ENCODE measurements around the gene FIZ1.
"Not testable (repeated sequence)": the region's sequence is repeated elsewhere in the genome, so short reads cannot be mapped to it uniquely, and the experiment has no call there.

FIZ1 gene

DNA sequence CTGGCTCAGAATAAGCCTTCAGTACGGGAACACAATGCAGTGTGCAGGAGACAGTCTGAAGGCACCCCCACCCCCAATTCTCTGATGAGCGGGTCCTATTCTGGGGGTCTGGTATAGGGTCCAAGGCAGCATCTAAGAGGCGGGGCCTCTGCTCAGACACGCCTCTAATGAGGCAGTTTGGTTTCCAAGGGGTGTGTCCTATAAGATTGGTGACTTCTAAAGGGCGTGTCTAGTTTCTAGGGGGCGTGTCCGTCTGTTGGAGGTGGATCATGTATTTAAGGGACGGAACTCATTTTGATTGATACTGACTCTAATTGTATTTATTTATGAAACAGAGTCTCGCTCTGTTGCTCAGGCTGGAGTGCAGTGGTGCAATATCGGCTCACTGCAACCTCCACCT, 8.7 kb downstream of the FIZ1 start:
- no peak overlapping the region for H3K4me3 ChIP-seq (ENCODE audit: control insufficient read depth, low read depth, low read length)
- DNase-seq (ENCODE audit: low read depth), result no peak
- TF ChIP-seq, protein P1, sequence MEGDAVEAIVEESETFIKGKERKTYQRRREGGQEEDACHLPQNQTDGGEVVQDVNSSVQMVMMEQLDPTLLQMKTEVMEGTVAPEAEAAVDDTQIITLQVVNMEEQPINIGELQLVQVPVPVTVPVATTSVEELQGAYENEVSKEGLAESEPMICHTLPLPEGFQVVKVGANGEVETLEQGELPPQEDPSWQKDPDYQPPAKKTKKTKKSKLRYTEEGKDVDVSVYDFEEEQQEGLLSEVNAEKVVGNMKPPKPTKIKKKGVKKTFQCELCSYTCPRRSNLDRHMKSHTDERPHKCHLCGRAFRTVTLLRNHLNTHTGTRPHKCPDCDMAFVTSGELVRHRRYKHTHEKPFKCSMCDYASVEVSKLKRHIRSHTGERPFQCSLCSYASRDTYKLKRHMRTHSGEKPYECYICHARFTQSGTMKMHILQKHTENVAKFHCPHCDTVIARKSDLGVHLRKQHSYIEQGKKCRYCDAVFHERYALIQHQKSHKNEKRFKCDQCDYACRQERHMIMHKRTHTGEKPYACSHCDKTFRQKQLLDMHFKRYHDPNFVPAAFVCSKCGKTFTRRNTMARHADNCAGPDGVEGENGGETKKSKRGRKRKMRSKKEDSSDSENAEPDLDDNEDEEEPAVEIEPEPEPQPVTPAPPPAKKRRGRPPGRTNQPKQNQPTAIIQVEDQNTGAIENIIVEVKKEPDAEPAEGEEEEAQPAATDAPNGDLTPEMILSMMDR (conservative IDR thresholded peaks at IDR 0.05; ENCODE audit: control insufficient read depth, insufficient read depth, low read depth, low read length), result no peak

DNA sequence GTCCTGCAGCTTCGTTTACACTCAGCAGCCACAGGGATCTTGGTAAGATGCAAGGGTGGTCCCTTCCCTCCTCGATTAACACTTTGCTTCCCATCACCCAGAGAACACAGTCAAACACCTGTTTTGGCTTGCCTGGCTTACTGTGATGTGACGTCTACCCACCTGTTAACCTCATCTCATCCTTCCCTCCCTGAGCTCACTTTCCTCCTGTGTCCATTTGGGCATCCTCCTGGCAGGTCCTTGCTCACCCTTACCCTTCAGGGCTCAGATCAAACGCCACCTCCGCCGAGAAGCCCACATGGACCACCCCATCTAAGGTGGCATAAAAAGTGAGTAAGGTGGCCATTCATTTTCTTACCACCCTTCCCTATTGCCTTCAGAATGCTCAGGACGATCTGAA, 9.2 kb downstream of the FIZ1 start:
- no peak overlapping the region for H3K4me3 ChIP-seq (ENCODE audit: control insufficient read depth, low read depth, low read length)
- TF ChIP-seq, protein P1 (conservative IDR thresholded peaks at IDR 0.05; ENCODE audit: control insufficient read depth, insufficient read depth, low read depth, low read length), result no peak
- no peak for DNase-seq (ENCODE audit: low read depth)

DNA sequence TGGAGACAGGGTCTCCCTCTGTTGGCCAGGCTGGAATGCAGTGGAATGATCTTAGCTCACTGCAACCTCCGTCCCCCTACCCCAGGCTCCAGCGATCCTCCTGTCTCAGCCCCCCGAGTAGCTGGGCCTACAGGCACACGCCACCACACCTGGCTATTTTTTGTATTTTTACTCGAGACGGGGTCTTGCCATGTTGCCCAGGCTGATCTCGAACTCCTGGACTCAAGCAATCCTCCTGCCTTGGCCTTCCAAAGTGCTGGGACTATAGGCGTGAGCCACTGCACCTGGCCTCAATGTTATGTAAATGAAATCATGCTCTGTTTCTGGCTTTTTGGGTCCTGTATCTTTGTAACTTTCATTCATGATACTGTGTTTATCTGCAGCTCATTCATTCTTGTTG, 10.6 kb downstream of the FIZ1 start:
- no peak for DNase-seq (ENCODE audit: low read depth)
- TF ChIP-seq, protein P1 (conservative IDR thresholded peaks at IDR 0.05; ENCODE audit: control insufficient read depth, insufficient read depth, low read depth, low read length), result no peak
- no peak overlapping the region for H3K4me3 ChIP-seq (ENCODE audit: control insufficient read depth, low read depth, low read length)

DNA sequence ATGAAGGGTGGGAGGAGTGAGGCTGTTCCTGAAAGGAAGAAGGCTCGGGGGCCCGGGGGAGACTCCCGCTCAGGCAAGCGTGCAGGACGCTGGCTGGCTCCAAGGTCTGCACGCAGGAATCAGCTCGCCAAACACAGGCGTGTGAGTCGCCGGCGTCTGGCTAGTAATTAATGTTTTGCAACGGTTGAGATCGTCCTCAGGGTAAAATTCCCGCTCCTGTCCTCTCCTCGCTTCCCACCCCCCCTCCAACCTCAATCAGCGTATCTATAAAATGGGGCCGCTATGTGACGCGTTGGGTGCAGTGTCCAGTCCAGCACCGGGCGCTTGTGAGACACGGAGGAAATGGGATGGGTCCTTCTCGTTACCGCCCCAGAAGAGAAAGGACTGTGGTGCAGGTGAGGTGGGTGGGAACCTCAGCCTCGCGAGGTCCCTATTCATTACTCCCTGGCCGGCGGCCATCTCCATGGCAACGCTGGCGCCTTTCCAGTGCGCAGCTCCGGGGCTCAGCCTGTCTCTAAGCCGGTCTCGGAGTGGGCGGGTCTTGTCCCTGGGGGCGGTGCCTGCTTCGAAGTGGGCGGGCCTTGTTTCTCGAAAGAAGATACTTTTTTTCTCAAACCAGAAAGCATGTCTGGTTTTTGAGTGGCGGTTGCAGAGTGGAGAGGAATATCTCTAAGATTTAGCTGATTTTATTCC, 12.2 kb downstream of the FIZ1 start:
- TF ChIP-seq, protein P1 (conservative IDR thresholded peaks at IDR 0.05; ENCODE audit: control insufficient read depth, insufficient read depth, low read depth, low read length), result no peak
- H3K4me3 ChIP-seq (ENCODE audit: control insufficient read depth, low read depth, low read length), result peak overlapping the region; percentile 43
- peak; percentile 86 for DNase-seq (ENCODE audit: low read depth)

DNA sequence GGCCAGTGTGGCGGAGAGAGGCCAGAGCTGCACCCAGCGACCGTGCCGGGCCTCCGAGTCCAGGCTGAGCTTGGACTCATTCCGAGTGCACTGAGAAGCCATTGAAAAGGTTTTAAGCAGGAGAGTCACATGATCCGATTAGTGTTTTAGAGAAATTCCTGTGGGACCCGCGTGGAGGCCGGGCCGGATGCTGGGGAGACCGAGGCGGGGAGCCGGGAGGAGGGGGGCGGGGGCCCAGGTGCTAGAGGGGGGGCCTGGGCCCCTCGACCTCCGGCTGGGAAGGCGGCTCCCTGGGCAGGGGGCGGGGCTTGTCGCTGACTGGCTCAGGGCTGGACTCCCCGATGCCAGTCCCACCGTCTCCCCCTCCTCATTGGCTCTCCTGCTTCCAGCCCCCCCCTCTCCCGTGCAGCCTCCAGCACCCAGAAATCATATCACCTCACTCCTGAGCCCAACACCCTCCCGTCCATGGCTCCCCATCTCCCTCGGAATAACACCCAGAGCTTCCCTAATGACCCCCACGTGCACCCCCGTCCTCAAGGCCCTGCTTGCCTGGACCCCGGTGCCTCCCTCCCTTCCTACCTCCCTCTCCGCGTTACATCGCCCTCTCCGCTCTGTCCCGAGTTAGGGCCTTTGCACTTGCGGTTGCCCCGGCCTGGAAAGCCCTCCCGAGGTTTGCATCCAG, 13.5 kb downstream of the FIZ1 start:
- peak; percentile 52 for DNase-seq (ENCODE audit: low read depth)
- TF ChIP-seq, protein P1 (conservative IDR thresholded peaks at IDR 0.05; ENCODE audit: control insufficient read depth, insufficient read depth, low read depth, low read length), result no peak
- H3K4me3 ChIP-seq (ENCODE audit: control insufficient read depth, low read depth, low read length), result peak overlapping the region; percentile 31

DNA sequence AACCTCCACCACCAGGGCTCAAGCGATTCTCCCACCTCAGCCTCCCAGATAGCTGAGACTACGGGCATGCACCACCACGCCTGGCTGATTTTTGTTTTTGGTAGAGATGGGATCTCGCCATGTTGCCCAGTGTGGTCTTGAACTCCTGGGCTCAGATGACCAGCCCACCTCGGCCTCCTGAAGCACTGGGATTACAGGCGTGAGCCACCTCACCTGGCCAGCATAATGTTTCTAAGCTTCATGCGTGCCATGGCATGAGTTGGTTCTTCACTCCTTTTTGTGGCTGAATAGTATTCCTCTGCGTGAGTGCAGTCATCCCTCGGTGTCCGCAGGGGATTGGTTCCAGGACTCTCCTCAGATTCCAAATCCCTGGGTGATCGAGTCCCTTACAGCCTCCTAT, 14.4 kb downstream of the FIZ1 start:
- no peak overlapping the region for H3K4me3 ChIP-seq (ENCODE audit: control insufficient read depth, low read depth, low read length)
- DNase-seq (ENCODE audit: low read depth), result no peak
- TF ChIP-seq, protein P1 (conservative IDR thresholded peaks at IDR 0.05; ENCODE audit: control insufficient read depth, insufficient read depth, low read depth, low read length), result no peak

DNA sequence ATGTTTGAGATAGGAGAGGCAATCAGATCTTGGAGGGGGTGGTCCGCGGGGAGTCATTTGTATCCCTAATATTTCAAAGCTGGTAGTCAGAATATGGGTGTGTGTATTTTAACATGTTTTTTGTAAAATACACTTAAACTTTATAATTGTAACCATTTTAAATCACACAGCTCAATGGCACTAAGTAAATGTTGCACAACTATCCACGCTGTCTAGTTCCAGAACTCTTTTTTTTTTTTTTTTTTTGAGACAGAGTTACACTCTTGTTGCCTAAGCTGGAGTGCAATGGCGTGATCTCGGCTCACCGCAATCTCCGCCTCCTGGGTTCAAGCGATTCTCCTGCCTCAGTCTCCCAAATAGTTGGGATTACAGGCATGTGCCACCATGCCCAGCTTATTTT, 15.4 kb downstream of the FIZ1 start:
- not testable (repeated sequence) for DNase-seq (ENCODE audit: low read depth); H3K4me3 ChIP-seq (ENCODE audit: control insufficient read depth, low read depth, low read length)

DNA sequence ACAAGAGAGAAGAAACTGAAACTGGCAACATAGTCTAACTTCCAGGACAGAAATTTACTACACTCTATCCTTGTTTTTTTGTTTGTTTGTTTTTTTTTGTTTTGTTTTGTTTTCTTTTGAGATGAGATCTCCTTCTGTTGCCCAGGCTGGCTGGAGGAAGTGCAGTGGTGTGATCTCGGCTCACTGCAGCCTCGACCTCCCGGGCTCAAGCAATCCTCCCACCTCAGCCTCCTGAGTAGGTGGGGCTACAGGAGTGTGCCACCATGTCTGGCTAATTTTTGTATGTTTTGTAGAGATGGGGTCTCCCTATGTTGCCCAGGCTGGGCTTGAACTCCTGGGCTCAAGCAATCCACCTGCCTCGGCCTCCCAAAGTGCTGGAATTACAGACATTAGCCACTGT, 17.0 kb downstream of the FIZ1 start:
- H3K4me3 ChIP-seq (ENCODE audit: control insufficient read depth, low read depth, low read length); DNase-seq (ENCODE audit: low read depth): not testable (repeated sequence)
